H1 (cell line): ENCODE measurements around the gene LTF. TPM values are rescaled to one million over a fixed set of nuclear protein-coding genes. Genes with fewer than 3 reads are reported as not detected.

Experiments used
- CTCF ChIA-PET: fragments of 300-600 bp; sonication (Branson Sonifier 250); formaldehyde crosslinking; loops from one replicate; lab custom pipeline; 2021; ENCODE audit not compliant: partially characterized antibody; lab: Charles Lee
- POLR2A ChIA-PET: fragments of 300-600 bp; sonication (Branson Sonifier 250); formaldehyde crosslinking; loops from one replicate; lab custom pipeline; 2021; ENCODE audit warnings: inconsistent platforms; ENCODE audit not compliant: partially characterized antibody; lab: Charles Lee
- DNase-seq, 2 experiments: peaks; one replicate each; pipeline versions ENCODE4 v3.0.0 to v3.0.0-alpha.2; 2010 to 2022; ENCODE audit warnings: low spot score in 2 of 2, low read depth in 1 of 2, mixed read lengths in 1 of 2
- FAIRE-seq: peaks from 2 replicates; lab custom pipeline; 2011; peaks lifted over from hg19 to GRCh38; lab: Jason Lieb, UNC
- H2AFZ ChIP-seq: 2 replicates; pipeline ENCODE4 v1.8.1; 2012; ENCODE audit warnings: low read length, inconsistent platforms
- H2AK5ac ChIP-seq: 2 replicates; pipeline ENCODE4 v1.6.1; 2013; ENCODE audit warnings: low read depth, low read length
- H2BK120ac ChIP-seq: replicated peaks from 2 replicates; pipeline ENCODE3; 2013; ENCODE audit warnings: low read depth, low read length, inconsistent platforms
- H2BK12ac ChIP-seq: 2 replicates; pipeline ENCODE4 v1.6.1; 2013; ENCODE audit warnings: low read depth, low read length
- H2BK15ac ChIP-seq: 2 replicates; pipeline ENCODE4 v1.6.1; 2013; ENCODE audit warnings: low read length
- H2BK20ac ChIP-seq: 2 replicates; pipeline ENCODE4 v1.6.1; 2013; ENCODE audit warnings: low read length
- H2BK5ac ChIP-seq: 2 replicates; pipeline ENCODE4 v1.6.1; 2013; ENCODE audit warnings: low read depth, low read length
- H3K14ac ChIP-seq: 2 replicates; pipeline ENCODE4 v1.6.1; 2013; ENCODE audit warnings: inconsistent platforms; ENCODE audit not compliant: insufficient read length
- H3K18ac ChIP-seq: 2 replicates; pipeline ENCODE4 v1.6.1; 2013; ENCODE audit warnings: low read length; ENCODE audit errors: extremely low read depth
- H3K23ac ChIP-seq: 2 replicates; pipeline ENCODE4 v1.6.1; 2013; ENCODE audit warnings: inconsistent platforms; ENCODE audit not compliant: insufficient read length
- H3K23me2 ChIP-seq: 2 replicates; pipeline ENCODE4 v1.6.1; 2013; ENCODE audit warnings: low read depth, low read length
- H3K27ac ChIP-seq: 2 replicates; pipeline ENCODE4 v1.6.1; 2011; ENCODE audit warnings: low read depth, low read length, inconsistent platforms
- H3K27me3 ChIP-seq, 4 experiments: replicated peaks in 1 of 4; 1 replicate in 1 of 4; 2 replicates in 3 of 4; pipeline versions ENCODE4 v1.6.1 to v1.8.1; 2011 to 2013; ENCODE audit warnings: low read length in 3 of 4, mild to moderate bottlenecking in 3 of 4, inconsistent platforms in 2 of 4, mixed read lengths in 2 of 4, moderate library complexity in 1 of 4; ENCODE audit not compliant: control insufficient read depth in 3 of 4, insufficient read depth in 3 of 4; ENCODE audit errors: extremely low read depth in 1 of 4
- H3K36me3 ChIP-seq, 4 experiments: 2 replicates each; pipeline versions ENCODE4 v1.6.1 to v1.8.1; 2011 to 2013; ENCODE audit warnings: mild to moderate bottlenecking in 4 of 4, low read length in 3 of 4, moderate library complexity in 2 of 4, control low read depth in 1 of 4, inconsistent platforms in 1 of 4; ENCODE audit not compliant: insufficient read depth in 4 of 4, control insufficient read depth in 2 of 4
- H3K4ac ChIP-seq: replicated peaks from 2 replicates; pipeline ENCODE3; 2013; ENCODE audit warnings: low read length, low read depth, mixed read lengths, inconsistent platforms; ENCODE audit not compliant: insufficient read length
- H3K4me1 ChIP-seq, 4 experiments: replicated peaks in 1 of 4; 1 replicate in 1 of 4; 2 replicates in 3 of 4; pipeline versions ENCODE4 v1.6.1 to v1.8.1; 2011 to 2013; ENCODE audit warnings: low read length in 3 of 4, inconsistent platforms in 2 of 4, mixed read lengths in 1 of 4; ENCODE audit not compliant: insufficient read depth in 4 of 4, control insufficient read depth in 3 of 4
- H3K4me2 ChIP-seq, 2 experiments: 2 replicates each; pipeline versions ENCODE4 v1.6.1 to v1.8.1; 2011 to 2013; ENCODE audit warnings: low read depth in 2 of 2, low read length in 2 of 2, control low read depth in 1 of 2, inconsistent platforms in 1 of 2, mild to moderate bottlenecking in 1 of 2; ENCODE audit not compliant: insufficient read depth in 1 of 2
- H3K4me3 ChIP-seq, 4 experiments: fragments of 200-600, 300-600 bp in 1 of 4; sonication (generic), shearing (Covaris generic), sonication (Bioruptor Twin) in 1 of 4; 2 replicates each; pipeline versions ENCODE4 v1.5.1 to v1.8.1; 2011 to 2016; ENCODE audit warnings: low read length in 4 of 4, low read depth in 3 of 4, control low read depth in 2 of 4, inconsistent platforms in 2 of 4, mild to moderate bottlenecking in 2 of 4, mixed read lengths in 1 of 4, moderate library complexity in 1 of 4; ENCODE audit not compliant: insufficient read depth in 2 of 4; ENCODE audit errors: extremely low read depth in 1 of 4
- H3K56ac ChIP-seq: replicated peaks from 2 replicates; pipeline ENCODE3; 2013; ENCODE audit warnings: low read depth, mild to moderate bottlenecking, mixed read lengths, low read length, inconsistent platforms; ENCODE audit not compliant: insufficient read length
- H3K79me1 ChIP-seq: 2 replicates; pipeline ENCODE4 v1.6.1; 2013; ENCODE audit warnings: low read depth, low read length, control low read depth
- H3K79me2 ChIP-seq, 2 experiments: 2 replicates each; pipeline versions ENCODE4 v1.6.1 to v1.8.1; 2012 to 2013; ENCODE audit warnings: low read length in 2 of 2, mild to moderate bottlenecking in 2 of 2, inconsistent platforms in 1 of 2; ENCODE audit not compliant: insufficient read depth in 2 of 2, control insufficient read depth in 1 of 2
- H3K9ac ChIP-seq, 4 experiments: replicated peaks in 1 of 4; 1 replicate in 1 of 4; 2 replicates in 3 of 4; pipeline versions ENCODE4 v1.6.1 to v1.8.1; 2011 to 2013; ENCODE audit warnings: low read depth in 3 of 4, low read length in 3 of 4, control low read depth in 2 of 4, mild to moderate bottlenecking in 2 of 4, moderate library complexity in 2 of 4, inconsistent platforms in 1 of 4; ENCODE audit errors: extremely low read depth in 1 of 4
- H3K9me3 ChIP-seq, 2 experiments: 2 replicates each; pipeline versions ENCODE4 v1.6.1 to v1.8.1; 2012 to 2013; ENCODE audit warnings: mild to moderate bottlenecking in 2 of 2, moderate library complexity in 2 of 2, control low read depth in 1 of 2, inconsistent platforms in 1 of 2, low read depth in 1 of 2, low read length in 1 of 2, mixed read lengths in 1 of 2; ENCODE audit not compliant: insufficient read depth in 2 of 2
- H4K20me1 ChIP-seq, 2 experiments: replicated peaks in 1 of 2; 2 replicates each; pipeline versions ENCODE3 to v1.8.1; 2011 to 2013; ENCODE audit warnings: inconsistent platforms in 2 of 2, low read length in 2 of 2, mild to moderate bottlenecking in 1 of 2; ENCODE audit not compliant: insufficient read depth in 2 of 2, control insufficient read depth in 1 of 2
- H4K5ac ChIP-seq: 2 replicates; pipeline ENCODE4 v1.6.1; 2013; ENCODE audit warnings: low read length, low read depth, mixed read lengths, inconsistent platforms; ENCODE audit not compliant: insufficient read length
- H4K8ac ChIP-seq: 2 replicates; pipeline ENCODE4 v1.8.0; 2013; ENCODE audit warnings: mild to moderate bottlenecking, moderate library complexity, low read length, inconsistent platforms; ENCODE audit not compliant: insufficient read depth; ENCODE audit errors: extremely low read depth
- H4K91ac ChIP-seq: replicated peaks from 2 replicates; pipeline ENCODE3; 2013; ENCODE audit warnings: low read length, mixed read lengths, inconsistent platforms; ENCODE audit not compliant: insufficient read length
- MAX ChIP-seq: IDR thresholded peaks from 2 replicates; pipeline ENCODE4 v1.6.1; 2012; ENCODE audit warnings: inconsistent platforms
- TAF7 ChIP-seq: optimal IDR thresholded peaks from 2 replicates; pipeline ENCODE3; 2011; ENCODE audit warnings: low read depth, mild to moderate bottlenecking, inconsistent platforms, low read length, moderate library complexity, borderline replicate concordance
- TEAD4 ChIP-seq: IDR thresholded peaks from 2 replicates; pipeline ENCODE4 v1.6.1; 2012; ENCODE audit warnings: low read depth, low read length, inconsistent platforms, mixed read lengths
- WGBS, 2 experiments: shearing (Covaris generic) in 1 of 2; methylation state at CpG; one replicate each; pipeline versions ENCODE4 v1.1.6 to v1.1.7; 2013 to 2015; ENCODE audit warnings: low lambda C conversion rate in 2 of 2, mixed read lengths in 2 of 2, inconsistent platforms in 1 of 2, low coverage in 1 of 2, missing lambda C conversion rate in 1 of 2; ENCODE audit not compliant: insufficient replicate concordance in 2 of 2, insufficient coverage in 1 of 2, insufficient read length in 1 of 2; ENCODE audit errors: extremely low coverage in 1 of 2, missing lambda C conversion rate in 1 of 2; 5-methylcytosine and 5-hydroxymethylcytosine counted together
- polyA plus RNA-seq, 7 experiments: library from polyadenylated mRNA; depleted of rRNA in 3 of 7; stranded (reverse) in 5 of 7; unstranded in 2 of 7; fragments of >200 nt in 5 of 7; fragments of 200-250 nt in 2 of 7; gene quantifications; 1 replicate in 5 of 7; 2 replicates in 1 of 7; 4 replicates in 1 of 7; pipeline versions ENCODE4 v1.2.1 to v1.2.3, GENCODE V29; 2011 to 2013; ENCODE audit warnings: missing spikeins in 2 of 7, mixed read lengths in 2 of 7
- total RNA-seq: library from RNA; stranded (reverse); fragmentation: NEBNext Ultra II Directional; extraction: Animal tissue kit (Norgen Biotek cat#: 25700); gene quantifications from 2 replicates; pipeline ENCODE4 v1.2.1, GENCODE V29; 2021

The LTF gene
- total and polyA plus RNA-seq, 2 of the 8 experiments (the other 6 are each of a cell fraction or from before 2014, with no cell fraction given), result 0.23 to 0.99 TPM

GRCh38 chr3:46417841-46418611, 46.7 kb downstream of the LTF start:
- Histone ChIP-seq H3K79me2 (no peaks in the 10 kb centered on the region), H4K91ac (no peak overlapping the region), H4K5ac (no peak overlapping the region), H3K27me3 (no peaks in the 10 kb centered on the region), H2BK120ac (no peak overlapping the region), H3K56ac (no peak overlapping the region), H3K23ac (no peak overlapping the region), H3K14ac (no peak overlapping the region), H2BK15ac (no peak overlapping the region), H3K36me3 (no peaks in the 10 kb centered on the region), H4K8ac (no peak overlapping the region), H2BK12ac (peak overlapping the region; percentile 81; the same call in 1 of the 2 replicates), H3K4me2 (no peak overlapping the region), H2AFZ (no peak overlapping the region), H3K9ac (no peak overlapping the region), H3K4ac (no peak overlapping the region), H2AK5ac (no peak overlapping the region), H3K23me2 (no peaks in the 10 kb centered on the region), H3K9me3 (no peaks in the 10 kb centered on the region), H4K20me1 (no peaks in the 10 kb centered on the region), H3K27ac (no peak overlapping the region), H3K4me1 (peaks cover 0 to 6% (median 5%) of the 10 kb centered on the region in 4 experiments; a peak in 4 of 7 replicates), H3K18ac (no peak overlapping the region), H3K4me3 (no peak overlapping the region), H3K79me1 (no peaks in the 10 kb centered on the region), H2BK5ac (no peak overlapping the region; the same call in 1 of the 2 replicates), H2BK20ac (no peak overlapping the region)
- CTCF ChIA-PET, result interaction anchor here (2.1 kb wide), 1 partner anchor 203 kb away, joined by 4 read pairs; no protein-coding TSS in a partner anchor
- 88% methylated on average over 9 of the region's 9 CpGs; no CpG with 5 or more reads in 1 of the 2 experiments for WGBS, 2 experiments
- no peak for FAIRE-seq
- DNase-seq, result no peak
- TF ChIP-seq MAX (peak; percentile 37; the same call in 1 of the 2 replicates), TAF7 (no peak), TEAD4 (peak; percentile 60; the same call in 1 of the 2 replicates)
- POLR2A ChIA-PET, result no interaction called here
